NCI-H1694 (cell line): ENCODE data around the gene MND1.
"Not testable (repeated sequence)": the region's sequence is repeated elsewhere in the genome, so short reads cannot be mapped to it uniquely, and the experiment has no call there.

Experiments used
- DNase-seq: peaks from one replicate; lab custom pipeline; 2025; lab: John Stamatoyannopoulos, UW

Gene MND1

DNA sequence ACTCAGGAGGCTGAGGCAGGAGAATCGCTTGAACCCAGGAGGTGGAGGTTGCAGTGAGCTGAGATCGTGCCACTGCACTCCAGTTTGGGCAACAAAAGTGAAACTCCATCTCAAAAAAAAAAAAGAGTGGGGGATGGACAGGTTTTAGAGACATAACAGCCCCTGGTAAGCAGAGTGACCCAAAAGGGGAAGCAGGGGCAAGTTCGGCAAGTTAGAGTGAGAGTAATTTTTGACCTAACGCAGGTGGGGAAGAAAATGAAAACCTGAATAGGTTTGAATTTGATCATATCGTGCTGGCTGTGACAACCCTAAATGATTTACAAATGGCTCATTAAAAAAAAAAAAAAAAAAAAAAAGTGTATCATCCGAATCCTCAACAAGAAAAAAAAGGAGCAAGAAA lies 96.0 kb downstream of the MND1 start:
- no peak for DNase-seq

DNA sequence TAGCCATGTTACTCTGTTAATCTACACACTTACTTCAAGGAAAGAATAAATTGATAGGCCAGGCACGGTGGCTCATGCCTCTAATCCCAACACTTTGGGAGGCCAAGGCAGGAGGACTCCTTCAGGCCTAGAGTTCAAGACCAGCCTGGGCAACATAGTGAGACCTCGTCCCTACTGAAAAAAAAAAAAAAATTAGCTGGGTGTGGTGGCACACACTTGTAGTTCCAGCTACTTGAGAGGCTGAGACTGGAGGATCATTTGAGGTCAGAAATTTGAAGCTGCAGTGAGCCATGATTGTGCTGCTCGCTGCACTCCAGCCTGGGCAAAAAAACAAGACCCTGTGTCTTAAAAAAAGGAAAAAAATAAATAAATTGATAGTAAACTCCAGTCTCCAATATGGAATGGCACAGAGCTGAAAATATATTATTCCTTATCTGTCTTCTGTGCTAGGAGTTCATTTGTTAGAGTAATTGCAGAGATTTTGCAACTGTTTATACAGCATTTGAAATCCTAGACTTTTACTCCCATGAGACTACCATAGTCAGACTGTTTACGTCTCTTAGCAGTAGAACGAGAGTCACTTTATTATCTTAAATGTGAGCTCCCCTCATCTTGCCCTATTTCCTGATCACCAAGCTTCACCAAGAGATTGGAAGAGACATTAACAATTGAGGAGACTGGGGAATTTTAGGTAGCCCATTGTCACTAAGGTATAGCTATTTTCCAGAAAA lies 102.9 kb downstream of the MND1 start:
- DNase-seq: no peak

DNA sequence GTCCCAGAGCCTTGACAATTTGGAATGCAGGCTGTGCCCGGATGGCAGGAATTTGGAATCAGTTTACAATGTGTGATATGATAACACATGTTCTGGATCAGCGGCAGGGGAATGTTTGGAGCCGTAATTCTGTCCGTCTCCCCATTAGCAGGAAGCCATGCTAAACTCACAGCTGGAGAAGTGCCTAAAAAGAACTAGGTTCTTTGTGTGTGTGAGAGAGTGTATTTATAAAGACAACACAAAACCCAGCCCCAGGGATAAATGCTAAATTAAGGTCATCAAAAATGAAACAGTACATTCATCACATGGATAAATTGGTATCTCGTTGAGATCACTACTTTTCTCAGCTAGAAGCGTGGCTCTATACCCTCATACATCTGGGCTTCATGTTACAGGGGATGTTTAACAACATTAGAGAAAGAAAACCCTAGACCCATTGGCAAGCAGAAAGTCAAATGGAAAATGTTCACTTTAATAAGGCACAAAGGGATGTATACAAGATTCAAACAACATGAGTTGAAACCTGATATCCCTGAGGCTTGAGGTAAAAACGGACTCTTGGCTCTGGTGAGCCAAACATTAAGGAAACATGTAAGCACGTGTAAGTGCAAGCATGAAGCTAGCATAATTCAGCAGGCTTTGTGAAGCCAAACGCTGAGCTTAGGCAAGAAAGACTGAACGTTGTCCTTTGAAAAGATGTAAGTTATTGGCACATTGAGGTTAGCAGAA lies 103.7 kb downstream of the MND1 start:
- no peak for DNase-seq

DNA sequence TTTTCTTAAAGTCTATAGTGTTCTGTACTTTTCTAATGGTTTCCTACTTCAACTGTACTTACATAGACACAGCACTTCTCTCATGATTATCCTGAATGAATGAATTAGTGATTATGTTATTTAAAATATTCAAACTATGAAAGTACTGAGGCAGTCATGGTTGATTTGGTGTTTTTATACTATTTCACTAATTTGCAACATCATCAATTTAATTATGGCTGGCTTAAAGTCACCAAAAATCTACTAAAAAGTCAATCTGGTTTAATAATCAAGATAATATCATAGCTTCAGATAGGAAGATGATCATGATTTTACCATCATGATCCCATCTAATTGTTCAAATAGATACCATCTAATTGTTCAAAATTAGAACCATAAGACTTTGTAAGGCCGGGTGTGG lies 104.8 kb downstream of the MND1 start:
- no peak for DNase-seq

DNA sequence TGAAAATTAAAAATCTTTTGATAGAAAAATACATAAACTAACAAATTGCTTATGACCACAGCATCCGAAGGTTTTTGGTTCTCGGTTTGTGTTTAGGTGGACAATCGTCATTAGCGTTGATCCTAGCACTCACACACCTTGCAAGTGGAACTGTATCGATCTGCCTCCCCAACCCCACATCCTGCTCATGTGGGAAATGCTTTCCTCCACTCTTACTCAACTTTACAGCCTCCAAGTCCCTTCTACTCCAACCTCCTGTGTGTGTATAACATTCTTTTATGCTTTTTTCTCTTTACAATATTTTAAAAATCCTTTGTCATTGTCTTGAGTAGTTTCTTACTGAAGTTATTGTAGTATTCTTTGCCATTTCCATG lies 106.0 kb downstream of the MND1 start:
- DNase-seq: no peak

DNA sequence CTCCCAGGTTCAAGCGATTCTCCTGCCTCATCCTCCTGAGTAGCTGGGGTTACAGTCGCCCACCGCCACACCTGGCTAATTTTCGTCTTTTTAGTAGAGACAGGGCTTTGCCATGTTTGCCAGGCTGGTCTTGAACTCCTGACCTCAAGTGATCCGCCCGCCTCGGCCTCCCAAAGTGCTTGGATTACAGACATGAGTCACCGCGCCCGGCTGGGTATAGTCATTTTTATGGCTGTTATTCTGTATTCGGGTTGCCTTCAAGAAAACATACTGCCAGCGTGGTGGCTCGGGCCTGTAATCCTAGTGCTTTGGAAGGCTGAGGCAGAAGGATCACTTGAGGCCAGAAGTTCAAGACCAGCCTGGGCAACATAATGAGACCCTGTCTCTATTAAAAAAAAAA lies 106.7 kb downstream of the MND1 start:
- DNase-seq: not testable (repeated sequence)

DNA sequence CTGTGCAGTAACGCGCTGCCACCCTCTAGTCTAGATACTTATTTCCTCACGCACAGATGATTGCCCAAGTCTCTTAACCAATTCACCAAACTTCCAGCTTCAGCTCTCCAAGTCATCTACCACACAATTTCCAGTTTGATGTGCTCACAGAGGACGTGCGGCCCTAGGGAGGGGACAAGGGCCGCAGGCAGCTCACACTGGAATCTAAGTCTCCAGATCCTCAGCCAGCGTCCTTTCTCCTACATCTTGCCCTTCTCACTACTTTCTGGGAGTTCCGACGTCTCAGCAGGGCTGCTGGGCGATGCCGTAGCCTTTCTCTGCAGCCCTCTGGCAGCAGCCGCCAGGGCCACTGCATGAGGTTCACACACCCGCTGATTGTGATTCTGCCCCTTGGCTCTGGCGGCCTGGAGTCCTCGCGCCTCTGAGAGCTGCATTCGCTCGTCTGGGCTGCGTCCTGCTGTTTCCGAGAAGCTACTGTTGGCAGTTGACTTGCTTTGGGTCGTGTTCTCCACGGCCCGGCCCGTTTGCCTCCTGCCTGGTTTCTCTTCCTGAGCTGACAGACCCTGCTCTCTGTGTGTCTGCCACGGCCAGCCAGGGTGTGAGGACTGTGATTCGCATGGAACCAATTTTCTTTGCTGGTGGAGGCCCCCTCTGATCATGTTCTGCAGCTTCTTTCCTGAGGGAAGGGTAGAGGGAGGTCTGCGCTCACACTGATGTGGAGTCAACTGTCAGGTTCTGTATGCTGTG lies 107.6 kb downstream of the MND1 start:
- no peak for DNase-seq

DNA sequence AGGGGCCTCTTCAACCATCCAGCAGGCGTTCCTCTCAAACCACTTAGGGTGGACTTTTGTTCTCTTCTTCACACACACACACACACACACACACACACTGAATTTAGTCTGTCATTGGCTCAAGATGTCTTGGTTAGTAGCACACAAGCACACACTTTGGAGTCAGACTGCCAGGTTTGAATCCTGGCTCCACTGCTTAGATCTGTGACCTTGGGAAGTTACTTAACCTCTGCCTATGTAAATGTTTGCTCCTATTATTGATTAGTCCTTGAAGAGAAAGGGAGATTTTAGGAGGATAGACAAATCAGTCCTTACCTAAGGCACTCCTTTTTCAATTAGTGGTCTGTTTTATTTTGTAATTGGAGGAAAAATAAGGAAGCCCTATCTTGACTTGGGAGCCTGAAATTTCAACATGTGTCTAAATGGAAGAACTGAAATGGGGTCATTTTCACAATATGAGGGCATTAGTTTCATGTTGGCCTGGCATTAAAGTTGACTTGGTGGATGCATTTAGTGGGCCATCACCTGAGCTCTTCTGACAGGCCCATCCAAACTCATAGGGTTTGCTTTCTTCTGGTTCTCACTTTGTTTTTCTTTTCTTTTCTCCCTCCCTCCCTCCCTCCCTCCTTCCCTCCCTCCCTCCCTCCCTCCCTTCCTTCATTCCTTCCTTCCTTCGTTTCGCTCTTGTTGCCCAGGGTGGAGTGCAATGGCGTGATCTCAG lies 108.3 kb downstream of the MND1 start:
- DNase-seq: no peak

DNA sequence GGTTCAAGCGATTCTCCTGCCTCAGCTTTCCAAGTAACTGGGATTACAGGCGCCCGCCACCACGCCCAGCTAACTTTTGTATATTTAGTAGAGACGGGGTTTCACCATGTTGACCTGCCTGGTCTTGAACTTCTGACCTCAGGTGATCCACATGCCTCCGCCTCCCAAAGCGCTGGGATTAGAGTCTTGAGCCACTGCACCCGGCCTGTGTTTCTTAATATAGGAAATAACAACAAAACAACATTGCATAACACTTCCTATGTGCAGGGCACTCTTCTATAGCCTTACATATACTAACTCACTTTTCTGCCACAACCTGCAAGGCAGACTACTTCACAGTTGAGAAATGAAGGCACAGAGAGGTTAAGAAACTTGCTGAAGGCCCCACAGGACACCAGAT lies 108.9 kb downstream of the MND1 start:
- no peak for DNase-seq

DNA sequence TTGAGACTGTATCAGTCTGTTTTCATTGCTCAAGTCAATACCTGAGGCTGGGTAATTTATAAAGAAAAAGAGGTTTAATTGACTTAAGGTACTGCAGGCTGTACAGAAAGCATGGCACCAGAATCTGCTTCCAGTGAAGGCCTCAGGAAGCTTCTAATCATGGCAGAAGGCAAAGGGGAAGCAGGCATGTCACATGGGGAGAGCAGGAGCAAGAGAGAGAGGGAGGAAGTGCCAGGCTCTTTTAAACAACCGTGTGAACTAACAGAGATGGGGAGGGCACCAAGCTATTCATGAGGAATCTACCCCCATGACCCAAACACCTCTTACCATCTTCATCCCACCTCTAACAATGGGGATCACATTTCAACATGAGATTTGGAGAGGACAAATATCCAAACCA lies 114.5 kb downstream of the MND1 start:
- no peak for DNase-seq

DNA sequence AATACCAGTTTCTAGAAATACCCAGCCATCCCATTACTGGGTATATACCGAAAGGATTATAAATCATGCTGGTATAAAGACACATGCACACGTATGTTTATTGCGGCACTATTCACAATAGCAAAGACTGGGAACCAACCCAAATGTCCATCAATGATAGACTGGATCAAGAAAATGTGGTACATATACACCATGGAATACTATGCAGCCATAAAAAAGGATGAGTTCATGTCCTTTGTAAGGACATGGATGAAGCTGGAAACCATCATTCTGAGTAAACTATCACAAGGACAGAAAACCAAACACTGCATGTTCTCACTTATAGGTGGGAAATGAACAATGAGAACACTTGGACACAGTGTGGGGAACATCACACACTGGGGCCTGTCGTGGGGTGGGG lies 117.1 kb downstream of the MND1 start:
- DNase-seq: not testable (repeated sequence)

DNA sequence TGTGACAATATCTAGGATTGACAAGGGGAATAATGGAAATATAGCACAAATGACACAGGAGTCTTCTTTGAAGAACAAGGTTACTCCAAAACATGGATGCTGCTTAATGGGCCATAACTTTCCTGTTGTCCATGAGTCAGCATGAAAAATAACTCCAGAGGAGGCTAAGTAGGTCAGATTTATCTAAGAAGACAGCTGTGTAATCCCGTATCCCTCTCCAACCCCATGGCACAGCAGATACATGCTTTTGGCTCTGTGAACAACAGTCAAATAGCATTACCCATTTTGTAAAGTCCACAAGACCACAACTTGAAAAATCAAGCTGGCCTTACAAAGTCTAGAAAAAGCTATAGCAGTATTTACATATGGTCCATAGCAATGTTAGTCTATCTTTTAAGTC lies 119.6 kb downstream of the MND1 start:
- no peak for DNase-seq
